ENCODE data around the gene CHD1. TPM values are rescaled to one million over a fixed set of nuclear protein-coding genes. Genes with fewer than 3 reads are reported as not detected.

The CHD1 gene
- total and polyA plus RNA-seq, 2 of the 13 experiments (the other 11 are each of a cell fraction or from before 2014, with no cell fraction given), result 22.8 to 55.9 TPM

DNA sequence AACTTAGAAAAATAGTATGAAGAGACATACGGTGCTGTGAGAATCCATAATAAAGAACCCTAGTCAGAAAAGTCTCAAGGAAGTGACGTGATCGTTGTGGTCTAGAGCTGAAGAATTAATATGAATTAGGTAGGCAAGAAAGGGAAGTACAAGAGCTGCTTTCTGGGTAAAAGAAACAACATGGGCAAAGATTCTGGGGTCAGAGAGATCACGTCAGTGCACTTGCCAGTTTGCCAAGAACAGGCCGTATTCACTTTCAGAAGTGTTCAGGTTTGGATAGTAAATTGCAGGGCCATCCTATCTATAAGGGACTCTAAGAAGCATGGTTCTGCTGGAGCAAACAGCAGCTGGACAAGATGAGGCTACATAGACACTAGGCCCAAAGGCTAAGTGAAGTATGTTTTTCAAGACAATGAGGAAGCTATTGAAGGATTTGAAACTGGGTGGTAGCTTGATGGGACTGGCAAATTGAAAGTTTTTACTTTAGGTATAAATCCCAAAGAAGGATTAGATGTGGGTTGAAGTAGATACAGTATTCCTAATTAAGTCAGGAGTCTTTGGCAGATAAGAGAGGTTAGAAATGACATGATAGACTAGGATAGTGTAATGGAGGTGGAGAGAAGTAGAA lies 4.8 kb upstream of the CHD1 start (continued):
- TF ChIP-seq, protein P1, sequence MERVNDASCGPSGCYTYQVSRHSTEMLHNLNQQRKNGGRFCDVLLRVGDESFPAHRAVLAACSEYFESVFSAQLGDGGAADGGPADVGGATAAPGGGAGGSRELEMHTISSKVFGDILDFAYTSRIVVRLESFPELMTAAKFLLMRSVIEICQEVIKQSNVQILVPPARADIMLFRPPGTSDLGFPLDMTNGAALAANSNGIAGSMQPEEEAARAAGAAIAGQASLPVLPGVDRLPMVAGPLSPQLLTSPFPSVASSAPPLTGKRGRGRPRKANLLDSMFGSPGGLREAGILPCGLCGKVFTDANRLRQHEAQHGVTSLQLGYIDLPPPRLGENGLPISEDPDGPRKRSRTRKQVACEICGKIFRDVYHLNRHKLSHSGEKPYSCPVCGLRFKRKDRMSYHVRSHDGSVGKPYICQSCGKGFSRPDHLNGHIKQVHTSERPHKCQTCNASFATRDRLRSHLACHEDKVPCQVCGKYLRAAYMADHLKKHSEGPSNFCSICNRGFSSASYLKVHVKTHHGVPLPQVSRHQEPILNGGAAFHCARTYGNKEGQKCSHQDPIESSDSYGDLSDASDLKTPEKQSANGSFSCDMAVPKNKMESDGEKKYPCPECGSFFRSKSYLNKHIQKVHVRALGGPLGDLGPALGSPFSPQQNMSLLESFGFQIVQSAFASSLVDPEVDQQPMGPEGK (CRISPR knock-in tag; IDR thresholded peaks at IDR 0.05), result no peak
- TF ChIP-seq ZNF496 (CRISPR knock-in tag; IDR thresholded peaks at IDR 0.05; ENCODE audit: insufficient replicate concordance) (no peak), TMF1 (CRISPR knock-in tag; IDR thresholded peaks at IDR 0.05; ENCODE audit: low read depth) (no peak), PHF8 (CRISPR knock-in tag; IDR thresholded peaks at IDR 0.05) (no peak), ASH2L (IDR thresholded peaks at IDR 0.05; ENCODE audit: insufficient read length, low read depth, low read length) (no peak), HMG20A (CRISPR knock-in tag; IDR thresholded peaks at IDR 0.05; ENCODE audit: borderline replicate concordance) (no peak), THYN1 (CRISPR knock-in tag; IDR thresholded peaks at IDR 0.05; ENCODE audit: borderline replicate concordance, low read depth) (no peak)
- TF ChIP-seq, protein P2, sequence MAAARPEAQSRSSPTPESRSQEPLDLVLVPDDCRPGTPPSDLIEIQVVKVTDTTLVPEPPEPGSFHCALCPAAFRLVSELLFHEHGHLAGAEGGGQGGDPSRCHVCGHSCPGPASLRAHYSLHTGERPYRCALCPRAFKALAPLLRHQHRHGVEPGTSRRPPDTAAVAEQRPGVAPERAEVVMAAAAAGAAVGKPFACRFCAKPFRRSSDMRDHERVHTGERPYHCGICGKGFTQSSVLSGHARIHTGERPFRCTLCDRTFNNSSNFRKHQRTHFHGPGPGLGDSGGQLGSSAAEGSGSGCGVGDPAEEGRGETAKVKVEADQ (CRISPR knock-in tag; IDR thresholded peaks at IDR 0.05; ENCODE audit: borderline replicate concordance), result no peak
- TF ChIP-seq, protein P3, sequence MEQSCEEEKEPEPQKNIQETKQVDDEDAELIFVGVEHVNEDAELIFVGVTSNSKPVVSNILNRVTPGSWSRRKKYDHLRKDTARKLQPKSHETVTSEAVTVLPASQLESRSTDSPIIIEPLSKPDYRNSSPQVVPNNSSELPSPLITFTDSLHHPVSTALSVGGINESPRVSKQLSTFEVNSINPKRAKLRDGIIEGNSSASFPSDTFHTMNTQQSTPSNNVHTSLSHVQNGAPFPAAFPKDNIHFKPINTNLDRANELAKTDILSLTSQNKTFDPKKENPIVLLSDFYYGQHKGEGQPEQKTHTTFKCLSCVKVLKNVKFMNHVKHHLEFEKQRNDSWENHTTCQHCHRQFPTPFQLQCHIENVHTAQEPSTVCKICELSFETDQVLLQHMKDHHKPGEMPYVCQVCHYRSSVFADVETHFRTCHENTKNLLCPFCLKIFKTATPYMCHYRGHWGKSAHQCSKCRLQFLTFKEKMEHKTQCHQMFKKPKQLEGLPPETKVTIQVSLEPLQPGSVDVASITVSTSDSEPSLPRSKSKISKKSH (CRISPR knock-in tag; IDR thresholded peaks at IDR 0.05; ENCODE audit: borderline replicate concordance), result no peak
- TF ChIP-seq, protein P4, sequence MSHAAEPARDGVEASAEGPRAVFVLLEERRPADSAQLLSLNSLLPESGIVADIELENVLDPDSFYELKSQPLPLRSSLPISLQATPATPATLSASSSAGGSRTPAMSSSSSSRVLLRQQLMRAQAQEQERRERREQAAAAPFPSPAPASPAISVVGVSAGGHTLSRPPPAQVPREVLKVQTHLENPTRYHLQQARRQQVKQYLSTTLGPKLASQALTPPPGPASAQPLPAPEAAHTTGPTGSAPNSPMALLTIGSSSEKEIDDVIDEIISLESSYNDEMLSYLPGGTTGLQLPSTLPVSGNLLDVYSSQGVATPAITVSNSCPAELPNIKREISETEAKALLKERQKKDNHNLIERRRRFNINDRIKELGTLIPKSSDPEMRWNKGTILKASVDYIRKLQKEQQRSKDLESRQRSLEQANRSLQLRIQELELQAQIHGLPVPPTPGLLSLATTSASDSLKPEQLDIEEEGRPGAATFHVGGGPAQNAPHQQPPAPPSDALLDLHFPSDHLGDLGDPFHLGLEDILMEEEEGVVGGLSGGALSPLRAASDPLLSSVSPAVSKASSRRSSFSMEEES (CRISPR knock-in tag; IDR thresholded peaks at IDR 0.05), result no peak

All from HepG2 (cell line).